HG03064 (cell line): ENCODE results near the gene CISD1.
"Not testable (repeated sequence)": the region's sequence is repeated elsewhere in the genome, so short reads cannot be mapped to it uniquely, and the experiment has no call there.

ENCODE experiments used
- ATAC-seq: cut with Tn5 transposase; IDR thresholded peaks from one replicate; pipeline ENCODE4 v1.9.1; 2021; ENCODE audit warnings: low read depth; ENCODE audit not compliant: unreplicated experiment

The CISD1 gene

GRCh38 chr10:58268946-58269781 is at the start of gene CISD1:
CISD1 (plus strand) TSS chr10:58269162; CDS start chr10:58269274, 112 bp downstream.
- peak; percentile 55 for ATAC-seq

GRCh38 chr10:58219875-58220274 is 49.1 kb upstream of the CISD1 start:
- no peak for ATAC-seq

GRCh38 chr10:58220769-58221451 is 48.1 kb upstream of the CISD1 start:
- no peak for ATAC-seq

GRCh38 chr10:58225654-58226053 is 43.3 kb upstream of the CISD1 start:
- ATAC-seq = no peak

- ATAC-seq = not testable (repeated sequence)
Observed at GRCh38 chr10:58229856-58230255, 39.1 kb upstream of the CISD1 start.

- no peak for ATAC-seq
Observed at GRCh38 chr10:58237014-58237834, 31.7 kb upstream of the CISD1 start.

- ATAC-seq = no peak
Observed at GRCh38 chr10:58239561-58240169, 29.3 kb upstream of the CISD1 start.

GRCh38 chr10:58240531-58240930 is 28.4 kb upstream of the CISD1 start:
- ATAC-seq = no peak

GRCh38 chr10:58241346-58241745 is 27.6 kb upstream of the CISD1 start:
- no peak for ATAC-seq

- ATAC-seq = no peak
Observed at GRCh38 chr10:58243269-58243668, 25.7 kb upstream of the CISD1 start.

GRCh38 chr10:58243801-58244200 is 25.2 kb upstream of the CISD1 start:
- ATAC-seq = not testable (repeated sequence)

GRCh38 chr10:58244242-58244641 is 24.7 kb upstream of the CISD1 start:
- ATAC-seq = not testable (repeated sequence)

- not testable (repeated sequence) for ATAC-seq
Observed at GRCh38 chr10:58244666-58245065, 24.3 kb upstream of the CISD1 start.

GRCh38 chr10:58253184-58253583 is 15.8 kb upstream of the CISD1 start:
- no peak for ATAC-seq

GRCh38 chr10:58254644-58255043 is 14.3 kb upstream of the CISD1 start:
- no peak for ATAC-seq

GRCh38 chr10:58256013-58256780 is 12.8 kb upstream of the CISD1 start:
- not testable (repeated sequence) for ATAC-seq

- ATAC-seq = no peak
Observed at GRCh38 chr10:58258977-58259692, 9.8 kb upstream of the CISD1 start.

GRCh38 chr10:58260334-58260733 is 8.6 kb upstream of the CISD1 start:
- no peak for ATAC-seq

GRCh38 chr10:58262766-58263165 is 6.2 kb upstream of the CISD1 start:
- ATAC-seq = no peak
